ENCODE measurements around the gene DIP2C. TPM values are rescaled to one million over a fixed set of nuclear protein-coding genes. Genes with fewer than 3 reads are reported as not detected.

Gene DIP2C
- total and polyA plus RNA-seq, 8 donors, result 2.4 to 40.1 (median 21.0) TPM

DNA sequence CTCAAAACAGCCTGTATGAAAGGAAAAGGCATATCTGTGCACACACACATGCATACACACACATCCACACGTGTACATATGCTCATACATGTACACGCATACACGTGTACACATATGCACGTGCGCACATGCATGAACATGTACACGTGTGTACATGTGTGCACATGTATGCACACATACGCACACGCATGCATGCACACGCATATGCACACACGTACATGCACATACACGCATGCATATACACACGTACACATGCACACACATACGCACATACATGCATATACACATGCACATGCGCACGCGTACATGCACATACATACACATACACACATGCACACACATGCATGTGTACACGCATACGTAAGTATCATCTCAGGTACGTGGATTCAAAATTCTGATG lies 19.4 kb downstream of the DIP2C start:
- Histone ChIP-seq H3K9me3 (no peaks in the 10 kb centered on the region), H3K4me1 (peaks cover 0 to 24% (median 3%) of the 10 kb centered on the region in 4 donors), H3K27me3 (no peaks in the 10 kb centered on the region), H3K27ac (no peak overlapping the region), H3K4me3 (no peak overlapping the region), H3K36me3 (no peaks in the 10 kb centered on the region)
- intact Hi-C loops (cut with DNase I; ENCODE audit: low total_unique reads), result no loop called here
- no peak for DNase-seq
- 87 to 91% (median 91%) methylated on average over 18 to 19 of the region's 19 CpGs for WGBS, 5 donors
- TF ChIP-seq POLR2A (IDR thresholded peaks at IDR 0.05) (no peak), POLR2AphosphoS5 (IDR thresholded peaks at IDR 0.05) (peak in 1 of 3 donors; percentile 68)

DNA sequence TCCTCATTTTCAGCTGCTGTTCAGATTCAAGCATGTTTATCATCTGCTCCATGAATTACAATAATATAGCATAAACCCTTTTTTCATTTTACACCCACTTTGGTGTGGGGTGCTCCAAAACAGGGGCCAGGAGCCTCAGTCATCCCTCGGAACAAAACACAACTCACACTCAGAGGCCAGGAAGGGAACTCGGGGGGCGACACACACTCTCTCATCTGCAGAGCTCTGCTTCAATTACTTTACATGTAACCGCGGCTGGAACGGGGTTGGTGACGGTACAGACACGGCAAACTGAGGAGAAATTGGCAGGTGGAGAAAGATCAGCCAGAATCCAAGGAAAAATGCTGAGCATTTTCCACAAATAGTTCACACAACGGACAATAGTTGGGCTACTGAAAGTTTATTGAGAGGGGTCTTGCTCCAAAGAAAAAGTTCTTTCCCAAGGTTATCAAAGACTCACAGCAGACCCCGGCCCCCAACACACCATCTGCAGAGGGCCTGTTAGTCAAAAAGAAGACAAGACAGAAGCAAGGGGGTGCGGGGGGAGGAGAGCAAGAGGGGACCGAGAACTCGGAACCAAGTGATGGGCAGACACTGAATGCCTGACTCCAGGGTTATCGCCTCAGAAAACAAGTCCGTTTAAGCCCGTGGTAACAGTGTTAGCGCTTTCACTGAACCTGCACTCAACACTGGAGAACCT lies 20.5 kb downstream of the DIP2C start:
- Histone ChIP-seq H3K27me3 (no peaks in the 10 kb centered on the region), H3K4me3 (no peak overlapping the region), H3K36me3 (no peaks in the 10 kb centered on the region), H3K27ac (no peak overlapping the region), H3K4me1 (peaks cover 0 to 28% (median 3%) of the 10 kb centered on the region in 4 donors), H3K9me3 (no peaks in the 10 kb centered on the region)
- intact Hi-C loops (cut with DNase I; ENCODE audit: low total_unique reads), result no loop called here
- TF ChIP-seq, protein P1, sequence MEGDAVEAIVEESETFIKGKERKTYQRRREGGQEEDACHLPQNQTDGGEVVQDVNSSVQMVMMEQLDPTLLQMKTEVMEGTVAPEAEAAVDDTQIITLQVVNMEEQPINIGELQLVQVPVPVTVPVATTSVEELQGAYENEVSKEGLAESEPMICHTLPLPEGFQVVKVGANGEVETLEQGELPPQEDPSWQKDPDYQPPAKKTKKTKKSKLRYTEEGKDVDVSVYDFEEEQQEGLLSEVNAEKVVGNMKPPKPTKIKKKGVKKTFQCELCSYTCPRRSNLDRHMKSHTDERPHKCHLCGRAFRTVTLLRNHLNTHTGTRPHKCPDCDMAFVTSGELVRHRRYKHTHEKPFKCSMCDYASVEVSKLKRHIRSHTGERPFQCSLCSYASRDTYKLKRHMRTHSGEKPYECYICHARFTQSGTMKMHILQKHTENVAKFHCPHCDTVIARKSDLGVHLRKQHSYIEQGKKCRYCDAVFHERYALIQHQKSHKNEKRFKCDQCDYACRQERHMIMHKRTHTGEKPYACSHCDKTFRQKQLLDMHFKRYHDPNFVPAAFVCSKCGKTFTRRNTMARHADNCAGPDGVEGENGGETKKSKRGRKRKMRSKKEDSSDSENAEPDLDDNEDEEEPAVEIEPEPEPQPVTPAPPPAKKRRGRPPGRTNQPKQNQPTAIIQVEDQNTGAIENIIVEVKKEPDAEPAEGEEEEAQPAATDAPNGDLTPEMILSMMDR (IDR thresholded peaks at IDR 0.05), result no peak
- TF ChIP-seq EP300 (IDR thresholded peaks at IDR 0.05) (no peak), POLR2AphosphoS5 (IDR thresholded peaks at IDR 0.05) (no peak), POLR2A (IDR thresholded peaks at IDR 0.05) (no peak)
- 85 to 90% (median 88%) methylated on average over 17 of the region's 17 CpGs for WGBS, 5 donors
- no peak for DNase-seq

DNA sequence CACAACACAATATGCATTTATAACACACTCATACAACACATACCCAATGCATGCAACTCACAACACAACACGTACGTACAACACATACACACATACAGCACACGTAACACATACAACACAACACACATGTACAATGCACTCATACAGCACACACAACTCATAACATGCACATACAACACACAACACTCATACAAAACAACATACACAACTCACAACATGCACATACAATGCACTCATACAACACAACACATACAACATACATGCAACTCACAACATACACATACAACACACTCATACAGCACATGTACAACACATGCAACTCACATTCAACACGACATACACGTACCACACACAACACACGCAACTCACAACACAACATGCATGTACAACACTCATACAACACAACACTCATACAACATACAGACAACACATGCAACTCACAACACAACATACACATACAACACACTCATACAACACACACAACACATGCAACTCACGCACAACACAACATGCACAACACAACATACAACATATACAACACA lies 21.8 kb downstream of the DIP2C start:
- TF ChIP-seq EP300 (IDR thresholded peaks at IDR 0.05) (no peak), POLR2A (IDR thresholded peaks at IDR 0.05) (peak in 1 of 4 donors; percentile 100), POLR2AphosphoS5 (IDR thresholded peaks at IDR 0.05) (no peak)
- DNase-seq, result no peak
- Histone ChIP-seq H3K4me1 (peaks cover 0 to 35% (median 5%) of the 10 kb centered on the region in 4 donors), H3K27me3 (no peaks in the 10 kb centered on the region), H3K4me3 (no peak overlapping the region), H3K27ac (no peak overlapping the region), H3K36me3 (no peaks in the 10 kb centered on the region), H3K9me3 (no peaks in the 10 kb centered on the region)
- WGBS, 5 donors, result 93 to 99% (median 97%) methylated on average over 7 of the region's 7 CpGs
- intact Hi-C loops (cut with DNase I; ENCODE audit: low total_unique reads), result no loop called here

DNA sequence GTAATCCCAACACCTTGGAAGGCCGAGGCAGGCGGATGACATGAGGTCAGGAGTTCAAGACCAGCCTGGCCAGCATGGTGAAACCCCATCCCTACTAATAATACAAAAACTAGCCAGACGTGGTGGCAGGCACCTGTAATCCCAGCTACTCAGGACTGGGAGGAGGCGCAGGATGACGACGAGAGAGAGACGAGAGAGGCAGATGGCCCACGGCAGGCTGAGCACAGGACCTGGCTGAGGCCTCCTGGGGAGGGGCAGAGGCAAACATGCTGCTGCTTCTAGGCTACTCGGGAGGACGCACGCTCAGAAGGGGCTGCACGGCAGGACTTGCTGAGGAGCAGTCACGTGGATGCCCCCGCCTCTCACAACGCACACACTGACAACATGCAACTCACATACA lies 22.4 kb downstream of the DIP2C start:
- Histone ChIP-seq H3K4me3 (no peak overlapping the region), H3K36me3 (no peaks in the 10 kb centered on the region), H3K27me3 (no peaks in the 10 kb centered on the region), H3K27ac (no peak overlapping the region), H3K4me1 (peaks cover 2 to 41% (median 9%) of the 10 kb centered on the region in 4 donors), H3K9me3 (no peaks in the 10 kb centered on the region)
- no peak for DNase-seq
- 90 to 93% (median 91%) methylated on average over 15 of the region's 15 CpGs for WGBS, 5 donors
- TF ChIP-seq POLR2A (IDR thresholded peaks at IDR 0.05) (no peak), POLR2AphosphoS5 (IDR thresholded peaks at IDR 0.05) (no peak), EP300 (IDR thresholded peaks at IDR 0.05) (no peak)
- TF ChIP-seq, protein P1 (IDR thresholded peaks at IDR 0.05), result no peak
- intact Hi-C loops (cut with DNase I; ENCODE audit: low total_unique reads), result no loop called here

DNA sequence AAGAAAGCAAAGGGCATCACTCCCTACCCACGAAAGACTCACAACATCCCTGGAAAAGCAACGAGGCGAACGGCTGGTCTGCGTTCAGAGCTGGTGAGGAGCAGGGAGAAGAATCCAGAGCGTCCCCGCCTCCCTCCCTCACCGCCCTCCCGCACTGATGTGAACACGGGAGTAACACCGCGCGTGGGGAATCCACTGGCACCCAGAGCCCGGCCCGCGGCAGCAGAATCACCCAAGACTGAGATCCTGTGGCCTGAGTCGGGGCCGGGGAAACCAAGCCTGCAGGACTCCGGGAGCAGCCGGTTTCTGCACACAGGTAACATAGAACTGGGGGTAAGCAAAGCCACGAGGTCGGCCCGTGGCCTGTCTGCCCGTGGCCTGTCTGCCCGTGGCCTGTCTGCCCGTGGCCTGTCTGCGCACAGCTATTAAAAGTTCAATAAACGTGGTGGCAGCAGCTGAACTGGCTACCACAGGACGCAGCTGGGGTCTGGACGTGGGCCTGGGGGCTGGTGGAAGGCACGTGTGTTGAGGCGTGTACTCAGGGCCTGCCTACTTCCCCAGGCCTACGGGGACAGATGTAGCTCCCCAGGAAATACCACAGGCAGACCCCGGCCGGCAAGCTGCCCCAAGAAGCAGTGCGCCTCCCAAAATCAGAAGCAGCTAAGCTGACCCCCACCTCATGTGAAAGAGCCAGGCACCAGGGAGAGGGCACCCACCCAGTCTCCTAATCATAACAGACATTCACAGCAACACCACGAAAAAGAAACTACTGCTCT lies 23.0 kb downstream of the DIP2C start:
- Histone ChIP-seq H3K9me3 (no peaks in the 10 kb centered on the region), H3K36me3 (no peaks in the 10 kb centered on the region), H3K27ac (no peak overlapping the region), H3K27me3 (no peaks in the 10 kb centered on the region), H3K4me3 (no peak overlapping the region), H3K4me1 (peaks cover 9 to 47% (median 16%) of the 10 kb centered on the region in 4 donors)
- intact Hi-C loops (cut with DNase I; ENCODE audit: low total_unique reads), result no loop called here
- DNase-seq, result no peak
- 88 to 94% (median 93%) methylated on average over 31 to 37 of the region's 37 CpGs for WGBS, 5 donors
- TF ChIP-seq EP300 (IDR thresholded peaks at IDR 0.05) (no peak), POLR2A (IDR thresholded peaks at IDR 0.05) (no peak), POLR2AphosphoS5 (IDR thresholded peaks at IDR 0.05) (no peak)
- TF ChIP-seq, protein P1 (IDR thresholded peaks at IDR 0.05), result no peak

Measured in stomach (tissue), 9 donors.